Fibroblast of pulmonary artery (primary cell): ENCODE data around the gene MRM3.
"Not testable (repeated sequence)": the region's sequence is repeated elsewhere in the genome, so short reads cannot be mapped to it uniquely, and the experiment has no call there.

ENCODE experiments used
- DNase-seq: peaks from one replicate; pipeline ENCODE4 v3.0.0-alpha.2; 2010; ENCODE audit warnings: low read depth
- H3K4me3 ChIP-seq: replicated peaks from 2 replicates; pipeline ENCODE4 v1.5.1; 2011; ENCODE audit warnings: low read depth, mild to moderate bottlenecking, control low read depth, low read length, moderate library complexity
- CTCF ChIP-seq: IDR thresholded peaks from 2 replicates; pipeline ENCODE4 v1.5.1; 2011; ENCODE audit warnings: mild to moderate bottlenecking, control low read depth, low read length, inconsistent platforms; ENCODE audit errors: missing control alignments

MRM3 gene

GRCh38 chr17:830950-831349 is 48.8 kb downstream of the MRM3 start:
- no peak overlapping the region for H3K4me3 ChIP-seq
- no peak for TF ChIP-seq CTCF
- no peak for DNase-seq

- H3K4me3 ChIP-seq, result no peak overlapping the region
- TF ChIP-seq CTCF, result no peak
- DNase-seq, result no peak
These were observed 52.0 kb downstream of the MRM3 start for GRCh38 chr17:834136-834535.

GRCh38 chr17:835263-835662 is 53.1 kb downstream of the MRM3 start:
- no peak overlapping the region for H3K4me3 ChIP-seq
- peak; percentile 88 for DNase-seq
- no peak for TF ChIP-seq CTCF

- DNase-seq, H3K4me3 ChIP-seq: not testable (repeated sequence)
These were observed 53.6 kb downstream of the MRM3 start for GRCh38 chr17:835721-836120.

- no peak overlapping the region for H3K4me3 ChIP-seq
- DNase-seq, result peak; percentile 21
- no peak for TF ChIP-seq CTCF
These were observed 54.0 kb downstream of the MRM3 start for GRCh38 chr17:836151-836550.

GRCh38 chr17:838486-838885 is 56.3 kb downstream of the MRM3 start:
- H3K4me3 ChIP-seq, result no peak overlapping the region
- DNase-seq, result no peak
- no peak for TF ChIP-seq CTCF

- DNase-seq, result no peak
- TF ChIP-seq CTCF, result no peak
- no peak overlapping the region for H3K4me3 ChIP-seq
These were observed 59.2 kb downstream of the MRM3 start for GRCh38 chr17:841313-841712.
